ENCODE results near the gene LIPH. TPM values are rescaled to one million over a fixed set of nuclear protein-coding genes. Genes with fewer than 3 reads are reported as not detected.

The LIPH gene
- total RNA-seq, 4 donors from 2014 or later = 0.06 to 0.34 TPM; not detected in 2

- TF ChIP-seq POLR2AphosphoS5 (IDR thresholded peaks at IDR 0.05) (peak; percentile 94 to 95), POLR2A (IDR thresholded peaks at IDR 0.05; ENCODE audit: low read depth) (peak; percentile 53), EP300 (IDR thresholded peaks at IDR 0.05) (no peak)
- TF ChIP-seq, protein P1, sequence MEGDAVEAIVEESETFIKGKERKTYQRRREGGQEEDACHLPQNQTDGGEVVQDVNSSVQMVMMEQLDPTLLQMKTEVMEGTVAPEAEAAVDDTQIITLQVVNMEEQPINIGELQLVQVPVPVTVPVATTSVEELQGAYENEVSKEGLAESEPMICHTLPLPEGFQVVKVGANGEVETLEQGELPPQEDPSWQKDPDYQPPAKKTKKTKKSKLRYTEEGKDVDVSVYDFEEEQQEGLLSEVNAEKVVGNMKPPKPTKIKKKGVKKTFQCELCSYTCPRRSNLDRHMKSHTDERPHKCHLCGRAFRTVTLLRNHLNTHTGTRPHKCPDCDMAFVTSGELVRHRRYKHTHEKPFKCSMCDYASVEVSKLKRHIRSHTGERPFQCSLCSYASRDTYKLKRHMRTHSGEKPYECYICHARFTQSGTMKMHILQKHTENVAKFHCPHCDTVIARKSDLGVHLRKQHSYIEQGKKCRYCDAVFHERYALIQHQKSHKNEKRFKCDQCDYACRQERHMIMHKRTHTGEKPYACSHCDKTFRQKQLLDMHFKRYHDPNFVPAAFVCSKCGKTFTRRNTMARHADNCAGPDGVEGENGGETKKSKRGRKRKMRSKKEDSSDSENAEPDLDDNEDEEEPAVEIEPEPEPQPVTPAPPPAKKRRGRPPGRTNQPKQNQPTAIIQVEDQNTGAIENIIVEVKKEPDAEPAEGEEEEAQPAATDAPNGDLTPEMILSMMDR (IDR thresholded peaks at IDR 0.05) = peak in 1 of 3 experiments; percentile 7
- DNase-seq (ENCODE audit: extremely low spot score) = peak; percentile 98
- 2% methylated on average over 30 of the region's 82 CpGs for WGBS
- Histone ChIP-seq H3K27me3 (peaks cover 0 to 5% (median 0%) of the 10 kb centered on the region in 4 donors), H3K4me3 (peak within 1 kb of the TSS; percentile 78 to 96 (median 82)), H3K9me3 (no peaks in the 10 kb centered on the region), H3K36me3 (peaks cover 16 to 32% (median 30%) of the 10 kb centered on the region in 4 donors), H3K4me1 (peaks cover 19 to 28% (median 22%) of the 10 kb centered on the region in 4 donors), H3K27ac (replicated peaks in 1 of 4) (peak within 1 kb of the TSS; percentile 82 to 92 (median 88))
- intact Hi-C loops (cut with DNase I) = loop anchor here (10.0 kb wide), 1 partner anchor 144 kb away; no protein-coding TSS in a partner anchor
Observed at GRCh38 chr3:185498503-185499396, 53.6 kb downstream of the LIPH start, which contains the start of gene TMEM41A. Gene TMEM41A (minus strand): TSS chr3:185499035. CDS start chr3:185498961, 74 bp downstream.

GRCh38 chr3:185490241-185490640 lies 62.1 kb downstream of the LIPH start:
- Histone ChIP-seq H3K27me3 (no peaks in the 10 kb centered on the region), H3K4me1 (no peaks in the 10 kb centered on the region), H3K9me3 (no peaks in the 10 kb centered on the region), H3K27ac (replicated peaks in 1 of 4) (no peak overlapping the region), H3K4me3 (no peak overlapping the region), H3K36me3 (peaks cover 9 to 98% (median 74%) of the 10 kb centered on the region in 4 donors)
- intact Hi-C loops (cut with DNase I) = loop anchor here (10.0 kb wide), 1 partner anchor 135 kb away; no protein-coding TSS in a partner anchor
- 94% methylated on average over 4 of the region's 4 CpGs for WGBS
- DNase-seq (ENCODE audit: extremely low spot score) = no peak
- TF ChIP-seq POLR2AphosphoS5 (IDR thresholded peaks at IDR 0.05) = no peak
- TF ChIP-seq, protein P1 (IDR thresholded peaks at IDR 0.05) = no peak
- no peak for TF ChIP-seq EP300 (IDR thresholded peaks at IDR 0.05)
- no peak for TF ChIP-seq POLR2A (IDR thresholded peaks at IDR 0.05; ENCODE audit: low read depth)

GRCh38 chr3:185489462-185489861 lies 62.9 kb downstream of the LIPH start:
- Histone ChIP-seq H3K27ac (replicated peaks in 1 of 4) (no peak overlapping the region), H3K4me1 (no peaks in the 10 kb centered on the region), H3K36me3 (peaks cover 5 to 96% (median 66%) of the 10 kb centered on the region in 4 donors), H3K9me3 (no peaks in the 10 kb centered on the region), H3K4me3 (no peak overlapping the region), H3K27me3 (no peaks in the 10 kb centered on the region)
- no peak for DNase-seq (ENCODE audit: extremely low spot score)
- 78% methylated on average over 3 of the region's 3 CpGs for WGBS
- intact Hi-C loops (cut with DNase I) = no loop called here
- TF ChIP-seq EP300 (IDR thresholded peaks at IDR 0.05) = no peak
- TF ChIP-seq POLR2A (IDR thresholded peaks at IDR 0.05; ENCODE audit: low read depth) = no peak
- TF ChIP-seq, protein P1 (IDR thresholded peaks at IDR 0.05) = no peak
- TF ChIP-seq POLR2AphosphoS5 (IDR thresholded peaks at IDR 0.05) = no peak

- peaks cover 0 to 86% (median 56%) of the 10 kb centered on the region in 4 donors for H3K36me3 ChIP-seq
- H3K27ac ChIP-seq (replicated peaks in 1 of 4) = no peak overlapping the region
- H3K9me3 ChIP-seq = no peaks in the 10 kb centered on the region
- no peaks in the 10 kb centered on the region for H3K4me1 ChIP-seq
- TF ChIP-seq POLR2AphosphoS5 (IDR thresholded peaks at IDR 0.05) (no peak), POLR2A (IDR thresholded peaks at IDR 0.05; ENCODE audit: low read depth) (no peak), EP300 (IDR thresholded peaks at IDR 0.05) (no peak)
- TF ChIP-seq, protein P1 (IDR thresholded peaks at IDR 0.05) = no peak
- WGBS = 94% methylated on average over 5 of the region's 5 CpGs
- H3K27me3 ChIP-seq = no peaks in the 10 kb centered on the region
- intact Hi-C loops (cut with DNase I) = no loop called here
- H3K4me3 ChIP-seq = no peak overlapping the region
- no peak for DNase-seq (ENCODE audit: extremely low spot score)
Observed at GRCh38 chr3:185488465-185488864, 63.9 kb downstream of the LIPH start.

All from esophagus muscularis mucosa (tissue), 4 donors.